ENCODE measurements around the gene CYP3A5. TPM values are rescaled to one million over a fixed set of nuclear protein-coding genes. Genes with fewer than 3 reads are reported as not detected.
"Not testable (repeated sequence)": the region's sequence is repeated elsewhere in the genome, so short reads cannot be mapped to it uniquely, and the experiment has no call there.

CYP3A5 gene
- total RNA-seq, 4 donors from 2014 or later: 0.91 to 4.6 (median 2.3) TPM

- H3K27ac ChIP-seq (replicated peaks in 1 of 4); H3K4me1 ChIP-seq; H3K4me3 ChIP-seq; H3K9me3 ChIP-seq; DNase-seq (ENCODE audit: extremely low spot score); H3K36me3 ChIP-seq; intact Hi-C loops (cut with DNase I); H3K27me3 ChIP-seq: not testable (repeated sequence)
- WGBS: 91% methylated on average over 9 of the region's 14 CpGs
These were observed 6.2 kb upstream of the CYP3A5 start for GRCh38 chr7:99685871-99686608.

- TF ChIP-seq CTCF (IDR thresholded peaks at IDR 0.05): no peak
- no peak for TF ChIP-seq POLR2AphosphoS5 (IDR thresholded peaks at IDR 0.05)
- TF ChIP-seq POLR2A (IDR thresholded peaks at IDR 0.05; ENCODE audit: low read depth): no peak
- no peak for TF ChIP-seq EP300 (IDR thresholded peaks at IDR 0.05)
- Histone ChIP-seq H3K4me1 (no peaks in the 10 kb centered on the region), H3K27ac (replicated peaks in 1 of 4) (no peak overlapping the region), H3K36me3 (no peaks in the 10 kb centered on the region), H3K4me3 (no peak overlapping the region), H3K9me3 (peaks cover 0 to 3% (median 0%) of the 10 kb centered on the region in 4 donors), H3K27me3 (no peaks in the 10 kb centered on the region)
- WGBS: 88% methylated on average over 9 of the region's 9 CpGs
- intact Hi-C loops (cut with DNase I): no loop called here
- DNase-seq (ENCODE audit: extremely low spot score): no peak
These were observed 5.4 kb upstream of the CYP3A5 start for GRCh38 chr7:99685129-99685758.

DNA sequence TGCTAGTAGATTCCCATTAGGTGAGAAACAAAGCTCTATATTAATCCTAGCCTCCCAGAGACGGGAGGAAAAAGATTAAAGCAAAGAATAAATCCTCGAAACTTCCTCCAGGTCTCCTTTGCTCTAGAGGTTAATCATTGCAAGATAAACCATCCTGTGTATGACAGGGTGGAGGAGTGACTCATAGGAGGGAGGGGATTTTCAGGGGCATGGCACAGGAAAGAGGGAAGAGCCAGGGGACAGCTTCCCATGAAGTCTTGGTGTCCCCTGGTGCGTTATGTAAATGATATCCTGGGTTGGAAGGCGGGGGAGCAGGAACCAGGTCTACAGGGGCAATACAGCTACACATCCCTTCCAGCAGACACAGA lies 780 bp downstream of the CYP3A5 start:
- H3K4me3 ChIP-seq: peak overlapping the region; percentile 9 to 27 (median 18)
- no peak for DNase-seq (ENCODE audit: extremely low spot score)

GRCh38 chr7:99677648-99678045 lies 2.1 kb downstream of the CYP3A5 start:
- TF ChIP-seq EP300 (IDR thresholded peaks at IDR 0.05): no peak
- no peak for TF ChIP-seq POLR2AphosphoS5 (IDR thresholded peaks at IDR 0.05)
- no peak for TF ChIP-seq CTCF (IDR thresholded peaks at IDR 0.05)
- no peak for TF ChIP-seq POLR2A (IDR thresholded peaks at IDR 0.05; ENCODE audit: low read depth)
- Histone ChIP-seq H3K27me3 (no peaks in the 10 kb centered on the region), H3K4me3 (no peak overlapping the region), H3K4me1 (peaks cover 0 to 8% (median 3%) of the 10 kb centered on the region in 4 donors), H3K9me3 (peaks cover 0 to 3% (median 0%) of the 10 kb centered on the region in 4 donors), H3K27ac (replicated peaks in 1 of 4) (no peak overlapping the region), H3K36me3 (no peaks in the 10 kb centered on the region)
- WGBS: 96% methylated on average over 2 of the region's 2 CpGs
- DNase-seq (ENCODE audit: extremely low spot score): no peak
- intact Hi-C loops (cut with DNase I): no loop called here

More for the DNA sequence above, 780 bp downstream of the CYP3A5 start:
- H3K4me1 ChIP-seq: peaks cover 0 to 8% (median 3%) of the 10 kb centered on the region in 4 donors
- H3K36me3 ChIP-seq: no peaks in the 10 kb centered on the region
- no peak overlapping the region for H3K27ac ChIP-seq (replicated peaks in 1 of 4)
- H3K9me3 ChIP-seq: peaks cover 0 to 3% (median 0%) of the 10 kb centered on the region in 4 donors
- H3K27me3 ChIP-seq: no peaks in the 10 kb centered on the region
- TF ChIP-seq CTCF (IDR thresholded peaks at IDR 0.05) (no peak), POLR2AphosphoS5 (IDR thresholded peaks at IDR 0.05) (no peak), POLR2A (IDR thresholded peaks at IDR 0.05; ENCODE audit: low read depth) (no peak), EP300 (IDR thresholded peaks at IDR 0.05) (no peak)
- 47% methylated on average over 4 of the region's 4 CpGs for WGBS
- intact Hi-C loops (cut with DNase I): no loop called here

DNA sequence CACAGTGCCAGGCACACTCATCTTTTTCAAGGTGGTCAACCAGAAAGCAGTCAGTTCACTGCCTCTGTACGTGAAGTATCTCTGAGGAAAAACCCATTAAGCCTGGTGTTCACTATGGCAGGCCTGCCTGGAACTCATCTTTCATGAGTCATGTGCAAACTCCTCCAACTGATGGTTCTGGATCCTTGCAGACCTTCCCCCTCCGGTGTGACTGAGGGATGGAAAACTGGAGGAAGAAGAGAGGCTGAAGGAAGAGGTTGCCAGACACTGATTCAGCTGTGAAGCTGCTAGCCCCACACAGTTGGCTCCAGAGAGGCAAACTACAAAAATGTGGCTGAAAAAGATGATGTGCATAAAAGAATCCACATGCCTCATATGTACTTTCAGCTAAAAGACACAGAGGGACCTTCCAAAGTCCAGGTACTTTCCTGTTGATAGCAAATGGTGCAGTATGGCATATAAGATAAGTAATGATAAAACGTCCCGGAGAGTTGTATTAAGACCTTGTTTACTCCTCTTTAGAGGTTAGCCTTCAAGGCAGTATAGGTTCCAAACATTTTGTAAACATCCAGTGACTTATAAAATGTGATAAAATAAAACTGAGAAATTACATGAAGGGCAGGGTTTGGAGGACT lies 2.7 kb downstream of the CYP3A5 start:
- Histone ChIP-seq H3K27ac (replicated peaks in 1 of 4) (no peak overlapping the region), H3K4me1 (peaks cover 0 to 8% (median 3%) of the 10 kb centered on the region in 4 donors), H3K36me3 (no peaks in the 10 kb centered on the region), H3K27me3 (no peaks in the 10 kb centered on the region), H3K9me3 (peaks cover 0 to 2% (median 0%) of the 10 kb centered on the region in 4 donors), H3K4me3 (no peak overlapping the region)
- intact Hi-C loops (cut with DNase I): no loop called here
- TF ChIP-seq POLR2AphosphoS5 (IDR thresholded peaks at IDR 0.05) (no peak), EP300 (IDR thresholded peaks at IDR 0.05) (no peak), POLR2A (IDR thresholded peaks at IDR 0.05; ENCODE audit: low read depth) (no peak), CTCF (IDR thresholded peaks at IDR 0.05) (no peak)
- WGBS: 83% methylated on average over 4 of the region's 4 CpGs
- DNase-seq (ENCODE audit: extremely low spot score): no peak

Measured in esophagus muscularis mucosa (tissue), 4 donors.